A549 (cell line): Measurements from ENCODE around the gene KIF5C. TPM values are rescaled to one million over a fixed set of nuclear protein-coding genes. Genes with fewer than 3 reads are reported as not detected.

Experiments used
- ATAC-seq, 2 experiments: fragments of 200-7000 bp in 1 of 2; fragments of >200 bp in 1 of 2; cut with Nextera tagmentation in 1 of 2; cut with Tn5 transposase in 1 of 2; 3 replicates each; pipeline versions ENCODE4 v1.8.0 to v1.9.1; 2018 to 2020; ENCODE audit warnings: mild to moderate bottlenecking in 1 of 2, moderate library complexity in 1 of 2
- CTCF ChIA-PET: fragments of 300-600 bp; sonication (Branson Sonifier 250); formaldehyde crosslinking; extraction: SDS; loops from one replicate; lab custom pipeline; 2021; ENCODE audit warnings: antibody characterized with exemption, inconsistent platforms; lab: Yijun Ruan, JAX
- POLR2A ChIA-PET: fragments of 350-600 bp; formaldehyde crosslinking; extraction: SDS; loops from one replicate; lab custom pipeline; 2021; ENCODE audit warnings: antibody characterized with exemption, inconsistent platforms; lab: Yijun Ruan, JAX
- DNase-seq, 2 experiments: peaks; one replicate each; pipeline versions ENCODE4 v3.0.0 to v3.0.0-alpha.2; 2011 to 2016; ENCODE audit warnings: low read depth in 1 of 2, low spot score in 1 of 2
- FAIRE-seq: peaks from 2 replicates; lab custom pipeline; 2011; peaks lifted over from hg19 to GRCh38; lab: Jason Lieb, UNC
- H3K27ac ChIP-seq, 2 experiments: fragments of >200 bp; sonication (Bioruptor Twin); formaldehyde crosslinking; 3 replicates each; pipeline ENCODE4 v1.5.1; 2016 to 2017
- H3K4me1 ChIP-seq: fragments of >200 bp; sonication (Bioruptor Twin); formaldehyde crosslinking; 3 replicates; pipeline ENCODE4 v1.6.1; 2016
- H3K4me2 ChIP-seq: fragments of >200 bp; sonication (Bioruptor Twin); formaldehyde crosslinking; 3 replicates; pipeline ENCODE4 v1.6.1; 2016
- H3K4me3 ChIP-seq: fragments of >200 bp; sonication (Bioruptor Twin); formaldehyde crosslinking; 3 replicates; pipeline ENCODE4 v1.5.1; 2016
- H3K9me3 ChIP-seq: fragments of >200 bp; sonication (Bioruptor Twin); formaldehyde crosslinking; 3 replicates; pipeline ENCODE4 v1.6.1; 2016
- BHLHE40 ChIP-seq: IDR thresholded peaks from 2 replicates; pipeline ENCODE4 v1.6.1; 2012; ENCODE audit warnings: low read depth, low read length, inconsistent platforms
- CBX8 ChIP-seq: fragments of 200-600 bp; sonication (generic); IDR thresholded peaks from 2 replicates; pipeline ENCODE4 v1.6.1; 2016
- CHD2 ChIP-seq: fragments of 150-350 bp; IDR thresholded peaks from 2 replicates; pipeline ENCODE4 v1.6.1; 2014; ENCODE audit warnings: low read length; ENCODE audit not compliant: partially characterized antibody
- EP300 ChIP-seq, 2 experiments: fragments of >200 bp; sonication (Bioruptor Twin); formaldehyde crosslinking; IDR thresholded peaks; 2 replicates in 1 of 2; 3 replicates in 1 of 2; pipeline ENCODE4 v1.6.1; 2016 to 2017
- FOSL2 ChIP-seq, 2 experiments: fragments of 450-650 bp in 1 of 2; fragments of >200 bp in 1 of 2; sonication (Bioruptor Twin) in 1 of 2; formaldehyde crosslinking; IDR thresholded peaks; 2 replicates each; pipeline versions ENCODE4 v1.5.0 to v1.6.1; 2016 to 2020; ENCODE audit warnings: mild to moderate bottlenecking in 1 of 2, moderate library complexity in 1 of 2
- FOXS1 ChIP-seq: fragments of 250-450 bp; sonication (Bioruptor Pico); IDR thresholded peaks from 2 replicates; pipeline ENCODE4 v1.5.0; 2020; ENCODE audit warnings: mild to moderate bottlenecking, moderate library complexity
- GATA3 ChIP-seq: IDR thresholded peaks from 2 replicates; pipeline ENCODE4 v1.6.1; 2012; ENCODE audit warnings: borderline replicate concordance
- HEYL ChIP-seq: fragments of 250-450 bp; sonication (Bioruptor Pico); IDR thresholded peaks from 2 replicates; pipeline ENCODE4 v1.8.0; 2021; ENCODE audit warnings: mild to moderate bottlenecking, moderate library complexity
- HOXA7 ChIP-seq: fragments of 250-450 bp; sonication (Bioruptor Pico); IDR thresholded peaks from 2 replicates; pipeline ENCODE4 v1.5.0; 2020; ENCODE audit warnings: mild to moderate bottlenecking, moderate library complexity
- HOXB13 ChIP-seq: fragments of 250-450 bp; sonication (Bioruptor Pico); IDR thresholded peaks from 2 replicates; pipeline ENCODE4 v1.5.0; 2020; ENCODE audit warnings: low read depth, mild to moderate bottlenecking, moderate library complexity
- JUN ChIP-seq, 2 experiments: fragments of >200 bp; sonication (Bioruptor Twin); formaldehyde crosslinking; IDR thresholded peaks; 2 replicates in 1 of 2; 3 replicates in 1 of 2; pipeline ENCODE4 v1.6.1; 2016 to 2017
- JUNB ChIP-seq: fragments of >200 bp; sonication (Bioruptor Twin); formaldehyde crosslinking; IDR thresholded peaks from 2 replicates; pipeline ENCODE4 v1.6.1; 2016
- KDM5A ChIP-seq: fragments of 200-600 bp; sonication (generic); IDR thresholded peaks from 2 replicates; pipeline ENCODE4 v1.6.1; 2016; ENCODE audit warnings: antibody characterized with exemption, mild to moderate bottlenecking
- MAZ ChIP-seq: fragments of 150-350 bp; IDR thresholded peaks from 2 replicates; pipeline ENCODE4 v1.6.1; 2014; ENCODE audit warnings: antibody characterized with exemption, low read depth, low read length, borderline replicate concordance
- MYC ChIP-seq: IDR thresholded peaks from 2 replicates; pipeline ENCODE4 v1.6.1; 2012; ENCODE audit warnings: mild to moderate bottlenecking, inconsistent platforms, low read length, improper control_type of control experiment, borderline replicate concordance
- NFE2L2 ChIP-seq: fragments of 150-350 bp; conservative IDR thresholded peaks from 2 replicates; pipeline ENCODE4 v1.6.1; 2014; ENCODE audit warnings: low read length
- NPAS2 ChIP-seq: fragments of 250-450 bp; sonication (Bioruptor Pico); IDR thresholded peaks from 2 replicates; pipeline ENCODE4 v1.8.0; 2022; ENCODE audit warnings: mild to moderate bottlenecking, moderate library complexity, borderline replicate concordance
- PHF8 ChIP-seq: fragments of 200-600 bp; sonication (generic); IDR thresholded peaks from 2 replicates; pipeline ENCODE4 v1.6.1; 2016; ENCODE audit warnings: low read depth, mild to moderate bottlenecking, antibody characterized with exemption, moderate library complexity, borderline replicate concordance
- POLR2A ChIP-seq: IDR thresholded peaks from 2 replicates; pipeline ENCODE4 v1.6.1; 2012; ENCODE audit warnings: mild to moderate bottlenecking, low read length
- POLR2AphosphoS2 ChIP-seq: conservative IDR thresholded peaks from 2 replicates; pipeline ENCODE4 v1.6.1; 2012; ENCODE audit warnings: low read length, improper control_type of control experiment, inconsistent platforms
- SMC3 ChIP-seq: fragments of >200 bp; sonication (Bioruptor Twin); formaldehyde crosslinking; IDR thresholded peaks from 3 replicates; pipeline ENCODE4 v1.6.1; 2018; ENCODE audit warnings: inconsistent platforms
- TFCP2L1 ChIP-seq: fragments of 250-450 bp; sonication (Bioruptor Pico); IDR thresholded peaks from 2 replicates; pipeline ENCODE4 v1.5.0; 2021; ENCODE audit warnings: mild to moderate bottlenecking
- ZC3H11A ChIP-seq: fragments of 450-650 bp; IDR thresholded peaks from 2 replicates; pipeline ENCODE4 v1.6.1; 2014; ENCODE audit warnings: antibody characterized with exemption, mild to moderate bottlenecking
- ZNF302 ChIP-seq: fragments of 250-450 bp; sonication (Bioruptor Pico); IDR thresholded peaks from 2 replicates; pipeline ENCODE4 v1.9.0; 2021; ENCODE audit warnings: inconsistent platforms, mild to moderate bottlenecking, moderate library complexity
- ZSCAN20 ChIP-seq: fragments of 250-450 bp; sonication (Bioruptor Pico); IDR thresholded peaks from 2 replicates; pipeline ENCODE4 v1.8.0; 2022; ENCODE audit warnings: mild to moderate bottlenecking, moderate library complexity
- WGBS: methylation state at CpG from one replicate; pipeline ENCODE4 v1.1.6; 2017; ENCODE audit errors: missing lambda C conversion rate; 5-methylcytosine and 5-hydroxymethylcytosine counted together
- polyA plus RNA-seq, 4 experiments: library from polyadenylated mRNA; depleted of rRNA in 3 of 4; stranded (reverse); fragments of >200 nt; fragmentation: RNase III in 1 of 4; extraction: RNeasy Plus Mini Kit Qiagen cat#74134 plus additional on column Dnase treatment in 1 of 4; gene quantifications; 2 replicates in 3 of 4; 3 replicates in 1 of 4; pipeline ENCODE4 v1.2.3, GENCODE V29; 2011 to 2017
- TF ChIP-seq, protein P1 (sequence below): fragments of >200 bp; sonication (Bioruptor Twin); formaldehyde crosslinking; IDR thresholded peaks from 2 replicates; pipeline ENCODE4 v1.6.1; 2016
- TF ChIP-seq, protein P2 (sequence below): fragments of >200 bp; sonication (Bioruptor Twin); formaldehyde crosslinking; IDR thresholded peaks from 3 replicates; pipeline ENCODE4 v1.6.1; 2016
- TF ChIP-seq, protein P3 (sequence below): IDR thresholded peaks from 2 replicates; pipeline ENCODE4 v1.6.1; 2012

Gene KIF5C
- polyA plus RNA-seq, 2 of the 4 experiments (the other 2 are of a cell fraction): 0.27 to 0.30 TPM

DNA sequence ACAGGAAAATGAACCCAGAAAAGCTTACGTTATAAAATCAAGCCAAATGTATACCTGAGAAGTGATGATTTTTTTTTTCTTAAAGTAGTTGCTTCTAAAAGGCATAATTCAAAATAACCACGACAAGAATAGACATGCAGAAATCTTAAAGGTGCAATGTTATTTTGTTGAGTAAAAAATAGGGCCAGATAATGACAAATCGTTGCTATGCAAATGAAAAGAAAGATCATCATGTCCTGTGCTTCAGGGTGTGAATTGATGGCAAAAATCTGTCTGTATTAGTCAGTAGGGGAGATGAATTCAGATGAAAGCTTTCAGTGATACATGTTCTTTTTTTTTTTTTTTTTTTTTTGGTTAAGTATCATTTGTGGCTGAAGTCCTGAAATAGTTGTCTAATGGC lies 187.5 kb downstream of the KIF5C start:
- POLR2A ChIA-PET: no interaction called here
- H3K4me3 ChIP-seq: no peak overlapping the region
- H3K9me3 ChIP-seq: no peaks in the 10 kb centered on the region
- no peak for DNase-seq
- no peak for FAIRE-seq
- WGBS: 26% methylated on average over 3 of the region's 3 CpGs
- H3K27ac ChIP-seq: no peak overlapping the region
- no peaks in the 10 kb centered on the region for H3K4me1 ChIP-seq
- TF ChIP-seq ZSCAN20 (CRISPR knock-in tag) (no peak), ZC3H11A (no peak), NFE2L2 (no peak), JUNB (no peak), JUN (IDR thresholded peaks at IDR 0.05) (no peak), FOSL2 (IDR thresholded peaks at IDR 0.05) (no peak), FOSL2 (CRISPR knock-in tag; IDR thresholded peaks at IDR 0.05) (no peak), CHD2 (no peak), FOXS1 (no peak), EP300 (IDR thresholded peaks at IDR 0.05) (no peak), CBX8 (no peak), MAZ (no peak)
- TF ChIP-seq, protein P1, sequence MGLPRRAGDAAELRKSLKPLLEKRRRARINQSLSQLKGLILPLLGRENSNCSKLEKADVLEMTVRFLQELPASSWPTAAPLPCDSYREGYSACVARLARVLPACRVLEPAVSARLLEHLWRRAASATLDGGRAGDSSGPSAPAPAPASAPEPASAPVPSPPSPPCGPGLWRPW: no peak
- TF ChIP-seq, protein P2, sequence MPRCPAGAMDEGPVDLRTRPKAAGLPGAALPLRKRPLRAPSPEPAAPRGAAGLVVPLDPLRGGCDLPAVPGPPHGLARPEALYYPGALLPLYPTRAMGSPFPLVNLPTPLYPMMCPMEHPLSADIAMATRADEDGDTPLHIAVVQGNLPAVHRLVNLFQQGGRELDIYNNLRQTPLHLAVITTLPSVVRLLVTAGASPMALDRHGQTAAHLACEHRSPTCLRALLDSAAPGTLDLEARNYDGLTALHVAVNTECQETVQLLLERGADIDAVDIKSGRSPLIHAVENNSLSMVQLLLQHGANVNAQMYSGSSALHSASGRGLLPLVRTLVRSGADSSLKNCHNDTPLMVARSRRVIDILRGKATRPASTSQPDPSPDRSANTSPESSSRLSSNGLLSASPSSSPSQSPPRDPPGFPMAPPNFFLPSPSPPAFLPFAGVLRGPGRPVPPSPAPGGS: no peak
- TF ChIP-seq, protein P3, sequence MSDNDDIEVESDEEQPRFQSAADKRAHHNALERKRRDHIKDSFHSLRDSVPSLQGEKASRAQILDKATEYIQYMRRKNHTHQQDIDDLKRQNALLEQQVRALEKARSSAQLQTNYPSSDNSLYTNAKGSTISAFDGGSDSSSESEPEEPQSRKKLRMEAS: no peak
- CTCF ChIA-PET: interaction anchor here (1.0 kb wide), 1 partner anchor 45 kb away, joined by 4 read pairs; no protein-coding TSS in a partner anchor
- ATAC-seq: no peak
- H3K4me2 ChIP-seq: no peak overlapping the region

DNA sequence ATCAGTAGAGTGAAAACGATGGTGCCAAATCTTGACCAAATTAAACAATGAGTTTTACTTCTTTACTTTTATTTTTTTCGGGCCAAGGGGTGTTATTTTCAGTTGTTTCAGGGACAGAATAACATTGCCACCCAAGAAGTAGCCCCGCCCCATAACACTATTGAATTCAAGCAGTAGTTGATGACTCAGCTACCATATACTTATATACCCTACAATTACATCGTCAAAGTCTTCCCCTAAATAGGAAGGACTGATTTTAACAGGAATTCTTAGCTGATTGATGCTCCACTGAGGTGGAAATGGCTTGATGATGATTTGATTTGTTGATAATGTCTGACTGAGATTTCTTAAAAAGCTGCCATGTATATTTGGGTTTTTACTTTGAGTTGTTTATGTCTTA lies 188.2 kb downstream of the KIF5C start:
- ChIA-PET CTCF (interaction anchor here (1.0 kb wide), 1 partner anchor 46 kb away, joined by 4 read pairs; no protein-coding TSS in a partner anchor), POLR2A (interaction anchor here (0.6 kb wide), 1 partner anchor 460 kb away, joined by 3 read pairs; no protein-coding TSS in a partner anchor)
- Histone ChIP-seq H3K4me3 (no peak overlapping the region), H3K4me1 (no peaks in the 10 kb centered on the region), H3K4me2 (no peak overlapping the region), H3K27ac (no peak overlapping the region), H3K9me3 (no peaks in the 10 kb centered on the region)
- TF ChIP-seq HEYL (CRISPR knock-in tag) (no peak), POLR2AphosphoS2 (no peak), POLR2A (no peak), NPAS2 (no peak), HOXA7 (CRISPR knock-in tag) (no peak), SMC3 (no peak), MAZ (no peak), KDM5A (no peak), ZNF302 (CRISPR knock-in tag) (no peak), GATA3 (no peak), HOXB13 (no peak), BHLHE40 (no peak), TFCP2L1 (CRISPR knock-in tag) (no peak), FOSL2 (IDR thresholded peaks at IDR 0.05) (no peak), FOSL2 (CRISPR knock-in tag; IDR thresholded peaks at IDR 0.05) (no peak), MYC (no peak), PHF8 (no peak), FOXS1 (no peak)
- TF ChIP-seq, protein P1: no peak
- ATAC-seq (no peak), FAIRE-seq (no peak), DNase-seq (no peak)
- WGBS: 8% methylated on average over 4 of the region's 4 CpGs
